GM12891 (cell line): Measurements from ENCODE around the gene TTC38. TPM values are rescaled to one million over a fixed set of nuclear protein-coding genes. Genes with fewer than 3 reads are reported as not detected.
A peak's percentile ranks its signal among the peaks of the same experiment; 100 is the strongest.

Source experiments
- DNase-seq: peaks from one replicate; pipeline ENCODE4 v3.0.0; 2011; ENCODE audit warnings: low spot score; ENCODE audit not compliant: insufficient read length
- FAIRE-seq: peaks from 2 replicates; lab custom pipeline; 2011; peaks lifted over from hg19 to GRCh38; lab: Jason Lieb, UNC
- PAX5 ChIP-seq: IDR thresholded peaks from 2 replicates; pipeline ENCODE4 v1.6.1; 2011; ENCODE audit warnings: low read length, moderate library complexity, mild to moderate bottlenecking; ENCODE audit not compliant: insufficient read depth, severe bottlenecking
- POLR2A ChIP-seq: IDR thresholded peaks from 2 replicates; pipeline ENCODE4 v1.6.1; 2011; ENCODE audit warnings: low read depth, low read length, control low read depth
- POLR2AphosphoS5 ChIP-seq: IDR thresholded peaks from 2 replicates; pipeline ENCODE4 v1.6.1; 2011; ENCODE audit warnings: low read depth, low read length, control low read depth
- POU2F2 ChIP-seq: IDR thresholded peaks from 2 replicates; pipeline ENCODE4 v1.6.1; 2011; ENCODE audit warnings: low read depth, mild to moderate bottlenecking, control low read depth, low read length, moderate library complexity
- SPI1 ChIP-seq: IDR thresholded peaks from 2 replicates; pipeline ENCODE4 v1.6.1; 2011; ENCODE audit warnings: low read depth, low read length, control low read depth
- TAF1 ChIP-seq: IDR thresholded peaks from 2 replicates; pipeline ENCODE4 v1.6.1; 2011; ENCODE audit warnings: low read depth, low read length, control low read depth
- polyA plus RNA-seq: library from polyadenylated mRNA; unstranded; fragments of >200 nt; gene quantifications from one replicate; pipeline ENCODE4 v1.2.1, GENCODE V29; 2012; ENCODE audit warnings: low read depth, missing spikeins, inconsistent platforms; ENCODE audit not compliant: missing spikeins

The TTC38 gene
- 17.4 TPM for polyA plus RNA-seq

- DNase-seq, result peak; percentile 90
- no peak for TF ChIP-seq TAF1
- no peak for TF ChIP-seq SPI1
- TF ChIP-seq POLR2AphosphoS5, result no peak
- no peak for TF ChIP-seq POLR2A
- TF ChIP-seq PAX5, result no peak
- no peak for TF ChIP-seq POU2F2
- peak; percentile 84 for FAIRE-seq
Observed at GRCh38 chr22:46267431-46268279, at the start of gene TTC38. Gene TTC38, plus strand, starts transcription at chr22:46268008. Its CDS starts 32 bp downstream, at chr22:46268040.

DNA sequence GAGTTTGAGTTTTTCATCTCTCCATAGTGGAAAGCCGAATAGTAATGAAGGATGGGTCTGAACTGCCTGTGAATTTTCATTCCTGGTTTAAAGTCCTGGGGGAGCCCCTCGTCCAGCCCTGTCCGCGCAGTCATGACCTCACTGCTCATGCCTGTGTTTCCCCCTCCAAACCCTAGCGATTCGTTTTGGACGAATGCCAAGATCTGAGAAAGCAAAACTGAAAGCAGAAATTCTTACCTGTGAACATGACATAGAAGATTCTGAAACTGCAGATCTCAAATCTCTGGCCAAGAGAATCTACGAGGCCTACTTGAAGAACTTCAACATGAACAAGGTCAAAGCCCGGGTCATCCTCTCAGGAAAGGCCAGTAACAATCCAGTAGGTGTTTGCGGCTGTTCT lies 48.2 kb upstream of the TTC38 start:
- FAIRE-seq (no peak), DNase-seq (no peak)
- TF ChIP-seq POLR2AphosphoS5 (no peak), TAF1 (no peak), POLR2A (no peak), SPI1 (no peak), PAX5 (no peak), POU2F2 (no peak)

- DNase-seq (no peak), FAIRE-seq (no peak)
- TF ChIP-seq SPI1, result 0 out of 2 replicates have a peak, but pooled peaks have one; percentile 10
- TF ChIP-seq POLR2AphosphoS5, result no peak
- TF ChIP-seq TAF1, result no peak
- TF ChIP-seq POU2F2, result no peak
Observed at GRCh38 chr22:46220921-46221320, 46.9 kb upstream of the TTC38 start.

DNA sequence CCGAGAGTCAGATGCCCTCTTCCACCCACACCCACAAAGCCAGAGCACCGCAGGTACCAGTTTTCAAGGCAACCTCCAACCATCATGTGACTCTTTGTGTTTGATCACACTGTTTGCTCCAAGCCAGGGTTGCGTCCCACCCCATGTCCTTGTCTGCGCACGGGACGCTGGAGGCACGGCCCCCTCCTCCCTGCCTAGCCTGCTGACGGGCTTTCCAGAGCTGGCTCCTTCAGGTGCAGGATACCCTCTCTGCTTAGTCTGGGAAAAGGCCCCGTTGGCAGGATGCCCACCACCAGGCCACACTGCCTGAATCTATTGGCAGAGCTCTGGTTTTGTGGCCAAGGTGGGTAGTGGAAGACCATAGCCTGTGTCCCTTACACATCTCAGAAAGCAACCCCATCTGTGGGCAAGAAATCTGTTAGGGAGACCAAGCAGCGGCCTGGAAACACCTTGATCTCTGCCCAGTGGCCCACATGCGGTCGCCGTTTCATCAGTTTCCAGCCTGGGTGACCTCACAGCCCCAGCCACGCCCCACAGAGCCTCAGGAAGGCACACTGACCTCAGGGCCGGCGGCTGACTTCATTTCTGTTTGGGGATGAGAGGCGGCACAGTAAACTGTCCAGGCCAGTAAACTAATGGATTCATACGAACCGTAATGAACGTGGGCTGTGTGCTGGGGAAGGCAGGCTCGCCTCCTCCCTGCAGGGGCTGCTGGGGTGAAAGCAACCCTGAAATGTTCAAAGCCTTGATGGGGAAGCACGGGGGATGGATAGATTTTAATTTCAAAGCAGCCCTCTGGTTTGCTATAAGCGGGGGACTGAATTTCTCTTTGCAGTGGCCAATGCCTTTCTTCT lies 43.5 kb upstream of the TTC38 start:
- FAIRE-seq (no peak), DNase-seq (no peak)
- TF ChIP-seq SPI1 (no peak), POU2F2 (no peak), POLR2A (no peak), PAX5 (no peak)

GRCh38 chr22:46224898-46225290 lies 42.9 kb upstream of the TTC38 start:
- TF ChIP-seq POLR2A, result no peak
- TF ChIP-seq POU2F2, result no peak
- no peak for TF ChIP-seq TAF1
- no peak for TF ChIP-seq POLR2AphosphoS5
- no peak for TF ChIP-seq SPI1
- FAIRE-seq, result no peak
- no peak for DNase-seq

- DNase-seq (no peak), FAIRE-seq (peak; percentile 78)
Observed at GRCh38 chr22:46225631-46226030, 42.2 kb upstream of the TTC38 start.

GRCh38 chr22:46226577-46226976 lies 41.2 kb upstream of the TTC38 start:
- no peak for TF ChIP-seq SPI1
- TF ChIP-seq POLR2A, result no peak
- TF ChIP-seq TAF1, result no peak
- no peak for TF ChIP-seq POU2F2
- no peak for TF ChIP-seq POLR2AphosphoS5
- TF ChIP-seq PAX5, result no peak
- FAIRE-seq (no peak), DNase-seq (no peak)

More at GRCh38 chr22:46225631-46226030, 42.2 kb upstream of the TTC38 start:
- no peak for TF ChIP-seq PAX5
- TF ChIP-seq POLR2AphosphoS5, result no peak
- no peak for TF ChIP-seq TAF1
- TF ChIP-seq POU2F2, result 0 out of 2 replicates have a peak, but pooled peaks have one; percentile 3
- no peak for TF ChIP-seq POLR2A
- TF ChIP-seq SPI1, result no peak

GRCh38 chr22:46229701-46230100 lies 38.1 kb upstream of the TTC38 start:
- DNase-seq (no peak), FAIRE-seq (no peak)
- TF ChIP-seq POLR2AphosphoS5 (no peak), TAF1 (no peak), POLR2A (no peak), POU2F2 (no peak), PAX5 (no peak), SPI1 (no peak)

DNA sequence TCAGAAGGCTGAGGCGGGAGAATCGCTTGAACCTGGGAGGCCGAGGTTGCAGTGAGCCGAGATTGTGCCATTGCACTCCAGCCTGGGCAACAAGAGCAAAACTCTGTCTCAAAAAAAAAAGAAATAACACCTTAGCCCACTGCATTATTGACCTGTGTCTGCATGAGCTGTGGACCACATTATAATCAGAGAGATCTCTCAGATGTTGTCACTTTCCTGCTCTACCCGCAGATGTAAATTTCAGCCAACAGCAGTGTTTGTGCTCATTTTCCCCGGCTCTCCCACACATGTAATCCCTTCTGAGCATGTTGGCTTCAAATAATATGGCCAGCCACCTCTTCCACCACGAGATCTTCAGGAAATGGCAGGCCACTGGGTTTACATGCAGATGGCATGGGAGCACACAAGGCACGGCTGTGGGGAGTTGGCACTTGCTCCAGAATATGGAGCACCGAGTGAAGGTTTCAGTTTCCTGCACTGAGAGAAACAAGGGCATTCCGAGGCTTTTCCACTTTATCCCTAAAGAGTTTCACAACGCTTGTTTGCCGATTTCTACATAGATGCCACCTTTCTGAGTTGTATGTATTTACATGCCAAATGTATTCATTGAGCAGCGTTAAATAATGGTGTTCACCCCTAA lies 37.4 kb upstream of the TTC38 start:
- DNase-seq (no peak), FAIRE-seq (no peak)
- TF ChIP-seq PAX5 (no peak), POLR2AphosphoS5 (no peak), SPI1 (no peak), POLR2A (no peak), TAF1 (no peak), POU2F2 (no peak)

GRCh38 chr22:46233231-46233630 lies 34.6 kb upstream of the TTC38 start:
- no peak for TF ChIP-seq POLR2AphosphoS5
- TF ChIP-seq PAX5, result no peak
- no peak for TF ChIP-seq POLR2A
- no peak for TF ChIP-seq SPI1
- no peak for TF ChIP-seq POU2F2
- no peak for TF ChIP-seq TAF1
- DNase-seq (no peak), FAIRE-seq (no peak)
